GM12878 (cell line): ENCODE data around the gene KIZ. TPM values are rescaled to one million over a fixed set of nuclear protein-coding genes. Genes with fewer than 3 reads are reported as not detected.

Source experiments
- ATAC-seq: fragments of 200-7000 bp; cut with Tn5 transposase; 3 replicates; pipeline ENCODE4 v1.9.1; 2020; ENCODE audit warnings: mild to moderate bottlenecking, moderate library complexity
- BruUV-seq: library from RNA; stranded (reverse); fragments of 400-500 nt; replicated peaks from 2 replicates; lab custom pipeline; 2021; lab: Mats Ljungman, UMichigan
- CTCF ChIA-PET: fragments of 300-600 bp; sonication (Branson Sonifier 250); formaldehyde crosslinking; extraction: SDS; loops from one replicate; lab custom pipeline; 2021; ENCODE audit warnings: inconsistent platforms; lab: Yijun Ruan, JAX
- POLR2A ChIA-PET: fragments of 350-600 bp; formaldehyde crosslinking; extraction: SDS; loops from one replicate; lab custom pipeline; 2021; ENCODE audit warnings: inconsistent platforms; lab: Charles Lee
- RAD21 ChIA-PET: fragments of 300-600 bp; sonication (Branson Sonifier 250); formaldehyde crosslinking; loops from one replicate; lab custom pipeline; 2023; ENCODE audit warnings: antibody characterized with exemption; ENCODE audit not compliant: unreplicated experiment; lab: Charles Lee
- SMC1A ChIA-PET: fragments of 300-600 bp; sonication (Branson Sonifier 250); formaldehyde crosslinking; loops from one replicate; lab custom pipeline; 2023; ENCODE audit not compliant: unreplicated experiment, uncharacterized antibody; lab: Charles Lee
- DNase-seq: peaks from one replicate; pipeline ENCODE4 v3.0.0-alpha.2; 2011; ENCODE audit warnings: low read depth, low spot score
- FAIRE-seq: peaks from 3 replicates; lab custom pipeline; 2011; peaks lifted over from hg19 to GRCh38; lab: Jason Lieb, UNC
- H2AFZ ChIP-seq: 2 replicates; pipeline ENCODE4 v1.6.0; 2011; ENCODE audit warnings: low read depth, low read length, control low read depth; ENCODE audit not compliant: control insufficient read depth
- H3K27ac ChIP-seq: 2 replicates; pipeline ENCODE4 v1.5.1; 2011; ENCODE audit warnings: control low read depth; ENCODE audit not compliant: control insufficient read depth, insufficient read depth
- H3K27me3 ChIP-seq, 2 experiments: replicated peaks in 1 of 2; 2 replicates each; pipeline versions ENCODE4 v1.6.0 to v1.6.1; 2011; ENCODE audit warnings: low read length in 1 of 2; ENCODE audit not compliant: control insufficient read depth in 2 of 2, insufficient read depth in 2 of 2
- H3K36me3 ChIP-seq, 2 experiments: 2 replicates each; pipeline ENCODE4 v1.5.1; 2011; ENCODE audit warnings: low read length in 1 of 2; ENCODE audit not compliant: control insufficient read depth in 2 of 2, insufficient read depth in 2 of 2
- H3K4me1 ChIP-seq: 2 replicates; pipeline ENCODE4 v1.6.1; 2011; ENCODE audit warnings: mild to moderate bottlenecking, low read length, moderate library complexity, mixed read lengths; ENCODE audit not compliant: control insufficient read depth, insufficient read depth
- H3K4me2 ChIP-seq: 2 replicates; pipeline ENCODE4 v1.6.0; 2011; ENCODE audit warnings: control low read depth; ENCODE audit not compliant: control insufficient read depth, insufficient read depth
- H3K4me3 ChIP-seq: fragments of 200-600 bp; sonication (generic); 2 replicates; pipeline ENCODE4 v1.5.1; 2016
- H3K79me2 ChIP-seq: 2 replicates; pipeline ENCODE4 v1.6.0; 2011; ENCODE audit warnings: low read length; ENCODE audit not compliant: control insufficient read depth, insufficient read depth
- H3K9ac ChIP-seq: 2 replicates; pipeline ENCODE4 v1.8.0; 2011; ENCODE audit warnings: low read length, control low read depth, mixed read lengths; ENCODE audit not compliant: control insufficient read depth, insufficient read depth
- H3K9me3 ChIP-seq: replicated peaks from 3 replicates; pipeline ENCODE4 v1.5.1; 2011; ENCODE audit warnings: mild to moderate bottlenecking, low read length; ENCODE audit not compliant: control insufficient read depth, insufficient read depth
- H4K20me1 ChIP-seq: 2 replicates; pipeline ENCODE4 v1.6.0; 2011; ENCODE audit not compliant: control insufficient read depth, insufficient read depth
- CHD1 ChIP-seq: IDR thresholded peaks from 2 replicates; pipeline ENCODE4 v1.6.1; 2012; ENCODE audit warnings: low read depth, low read length, improper control_type of control experiment
- CHD2 ChIP-seq: IDR thresholded peaks from 2 replicates; pipeline ENCODE4 v1.6.1; 2011; ENCODE audit warnings: low read depth, low read length, improper control_type of control experiment, borderline replicate concordance
- DPF2 ChIP-seq: fragments of 450-650 bp; IDR thresholded peaks from 2 replicates; pipeline ENCODE4 v1.6.1; 2017; ENCODE audit warnings: mild to moderate bottlenecking
- GABPA ChIP-seq: IDR thresholded peaks from 2 replicates; pipeline ENCODE4 v1.6.1; 2014; ENCODE audit warnings: antibody characterized with exemption, low read depth, mild to moderate bottlenecking, inconsistent platforms
- IKZF2 ChIP-seq, 2 experiments: fragments of 450-650 bp; IDR thresholded peaks; 2 replicates each; pipeline ENCODE4 v1.6.1; 2017; ENCODE audit warnings: mild to moderate bottlenecking in 2 of 2, moderate library complexity in 2 of 2
- IRF4 ChIP-seq: IDR thresholded peaks from 2 replicates; pipeline ENCODE4 v1.6.1; 2011; ENCODE audit warnings: low read depth, low read length
- MTA3 ChIP-seq: IDR thresholded peaks from 2 replicates; pipeline ENCODE4 v1.6.1; 2012; ENCODE audit warnings: low read length, inconsistent platforms, borderline replicate concordance
- NFIC ChIP-seq: IDR thresholded peaks from 2 replicates; pipeline ENCODE4 v1.6.1; 2012; ENCODE audit warnings: low read depth, mild to moderate bottlenecking, inconsistent platforms, low read length, moderate library complexity
- RB1 ChIP-seq: fragments of 450-650 bp; formaldehyde crosslinking; IDR thresholded peaks from 2 replicates; pipeline ENCODE4 v1.6.1; 2017; ENCODE audit warnings: mild to moderate bottlenecking, borderline replicate concordance
- RELA ChIP-seq: fragments of 450-650 bp; IDR thresholded peaks from 2 replicates; pipeline ENCODE4 v1.8.0; 2014; ENCODE audit warnings: borderline replicate concordance; ENCODE audit not compliant: partially characterized antibody
- TARDBP ChIP-seq: IDR thresholded peaks from 2 replicates; pipeline ENCODE4 v1.6.1; 2016; ENCODE audit warnings: borderline replicate concordance
- TCF3 ChIP-seq: IDR thresholded peaks from 2 replicates; pipeline ENCODE4 v1.6.1; 2012; ENCODE audit warnings: low read depth, mild to moderate bottlenecking, low read length, borderline replicate concordance; ENCODE audit not compliant: insufficient read depth
- ZNF384 ChIP-seq: IDR thresholded peaks from 2 replicates; pipeline ENCODE4 v1.6.1; 2012; ENCODE audit warnings: low read depth, mild to moderate bottlenecking, low read length, improper control_type of control experiment, borderline replicate concordance
- WGBS: methylation state at CpG from one replicate; pipeline ENCODE4 v1.1.6; 2016; ENCODE audit warnings: low lambda C conversion rate; ENCODE audit not compliant: insufficient replicate concordance, insufficient coverage; ENCODE audit errors: missing lambda C conversion rate; 5-methylcytosine and 5-hydroxymethylcytosine counted together
- in situ Hi-C: fragments of 300-500 bp; cut with MboI; formaldehyde crosslinking; loops from 9 replicates; pipeline ENCODE4 v1.14.3; 2018; ENCODE audit warnings: mixed read lengths
- intact Hi-C: fragments of 100-400 bp; cut with micrococcal nuclease; formaldehyde crosslinking; loops from one replicate; pipeline ENCODE4 v1.14.2; 2022; ENCODE audit not compliant: unreplicated experiment
- polyA plus RNA-seq, 11 experiments: library from polyadenylated mRNA; depleted of rRNA in 4 of 11; unstranded in 6 of 11; stranded (reverse) in 5 of 11; fragments of >200 nt; fragmentation: Nextera tagmentation in 4 of 11; fragmentation: Illumina TruSeq in 1 of 11; extraction: Ambion mirVana in 4 of 11; extraction: Trizol in 1 of 11; gene quantifications; 1 replicate in 1 of 11; 2 replicates in 10 of 11; pipeline versions ENCODE4 v1.2.1 to v1.2.3, GENCODE V29; 2011 to 2016; ENCODE audit warnings: inconsistent platforms in 2 of 11, missing spikeins in 2 of 11, low read depth in 1 of 11
- total RNA-seq, 4 experiments: library from RNA; depleted of rRNA in 3 of 4; stranded (reverse); fragments of >200 nt in 3 of 4; fragmentation: Illumina TruSeq in 1 of 4; extraction: Trizol in 1 of 4; gene quantifications; 2 replicates each; pipeline versions ENCODE4 v1.2.1 to v1.2.3, GENCODE V29; 2013 to 2021
- TF ChIP-seq, protein P1 (sequence below): fragments of 450-650 bp; IDR thresholded peaks from 2 replicates; pipeline ENCODE4 v1.6.1; 2017; ENCODE audit warnings: antibody characterized with exemption, mild to moderate bottlenecking, moderate library complexity
- TF ChIP-seq, protein P2 (sequence below): IDR thresholded peaks from 2 replicates; pipeline ENCODE4 v1.6.1; 2012; ENCODE audit warnings: low read depth, low read length, improper control_type of control experiment

The KIZ gene
- total and polyA plus RNA-seq, 10 of the 15 experiments (the other 5 are each of a cell fraction or from before 2014, with no cell fraction given): 2.7 to 11.0 (median 7.3) TPM

DNA sequence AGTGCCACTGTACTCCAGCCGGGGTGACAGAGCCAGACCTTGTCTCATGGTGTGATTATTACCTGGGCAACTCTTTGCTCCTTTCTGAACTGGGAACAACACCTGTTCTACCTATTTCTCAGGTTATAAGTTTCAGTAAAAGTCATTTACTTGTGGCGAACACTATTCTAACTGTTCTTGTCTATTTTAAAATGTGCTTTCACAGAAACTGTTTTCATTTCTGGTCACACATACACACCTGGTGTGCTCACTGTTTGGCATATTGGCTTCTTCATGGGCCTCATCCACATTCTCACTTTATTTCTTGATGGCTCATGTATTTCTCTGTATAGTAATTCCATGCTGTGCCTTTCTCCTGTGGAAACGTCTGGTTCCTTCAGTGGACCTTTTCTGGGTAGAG is 146.8 kb downstream of the KIZ start:
- H3K4me3 ChIP-seq: peak overlapping the region; percentile 3; the same call in 1 of the 2 replicates
- in situ Hi-C loops: no loop called here
- FAIRE-seq (no peak), DNase-seq (no peak), ATAC-seq (no peak)
- no peaks in the 10 kb centered on the region for H4K20me1 ChIP-seq
- peak overlapping the region; percentile 45; the same call in 1 of the 2 replicates for H3K27ac ChIP-seq
- POLR2A ChIA-PET: no interaction called here
- peaks cover 27% of the 10 kb centered on the region for H3K4me1 ChIP-seq
- intact Hi-C loops: no loop called here
- no peaks in the 10 kb centered on the region for H3K79me2 ChIP-seq
- no peak overlapping the region for H3K9ac ChIP-seq
- CTCF ChIA-PET: interaction anchor here (0.7 to 1.3 kb wide), 3 partner anchors 36 to 225 kb away, joined by 3 to 4 read pairs (median 3); no protein-coding TSS in a partner anchor
- BruUV-seq: no TSS peak
- RAD21 ChIA-PET: no interaction called here
- TF ChIP-seq TCF3 (0 out of 2 replicates have a peak, but pooled peaks have one; percentile 25), IRF4 (0 out of 2 replicates have a peak, but pooled peaks have one; percentile 4), IKZF2 (IDR thresholded peaks at IDR 0.05) (no peak), ZNF384 (no peak), TARDBP (no peak), RELA (no peak), MTA3 (no peak), NFIC (peak; percentile 48; the same call in 1 of the 2 replicates), GABPA (no peak), RB1 (no peak), CHD1 (no peak), CHD2 (no peak), DPF2 (no peak)
- TF ChIP-seq, protein P1, sequence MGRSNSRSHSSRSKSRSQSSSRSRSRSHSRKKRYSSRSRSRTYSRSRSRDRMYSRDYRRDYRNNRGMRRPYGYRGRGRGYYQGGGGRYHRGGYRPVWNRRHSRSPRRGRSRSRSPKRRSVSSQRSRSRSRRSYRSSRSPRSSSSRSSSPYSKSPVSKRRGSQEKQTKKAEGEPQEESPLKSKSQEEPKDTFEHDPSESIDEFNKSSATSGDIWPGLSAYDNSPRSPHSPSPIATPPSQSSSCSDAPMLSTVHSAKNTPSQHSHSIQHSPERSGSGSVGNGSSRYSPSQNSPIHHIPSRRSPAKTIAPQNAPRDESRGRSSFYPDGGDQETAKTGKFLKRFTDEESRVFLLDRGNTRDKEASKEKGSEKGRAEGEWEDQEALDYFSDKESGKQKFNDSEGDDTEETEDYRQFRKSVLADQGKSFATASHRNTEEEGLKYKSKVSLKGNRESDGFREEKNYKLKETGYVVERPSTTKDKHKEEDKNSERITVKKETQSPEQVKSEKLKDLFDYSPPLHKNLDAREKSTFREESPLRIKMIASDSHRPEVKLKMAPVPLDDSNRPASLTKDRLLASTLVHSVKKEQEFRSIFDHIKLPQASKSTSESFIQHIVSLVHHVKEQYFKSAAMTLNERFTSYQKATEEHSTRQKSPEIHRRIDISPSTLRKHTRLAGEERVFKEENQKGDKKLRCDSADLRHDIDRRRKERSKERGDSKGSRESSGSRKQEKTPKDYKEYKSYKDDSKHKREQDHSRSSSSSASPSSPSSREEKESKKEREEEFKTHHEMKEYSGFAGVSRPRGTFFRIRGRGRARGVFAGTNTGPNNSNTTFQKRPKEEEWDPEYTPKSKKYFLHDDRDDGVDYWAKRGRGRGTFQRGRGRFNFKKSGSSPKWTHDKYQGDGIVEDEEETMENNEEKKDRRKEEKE: no peak
- TF ChIP-seq, protein P2, sequence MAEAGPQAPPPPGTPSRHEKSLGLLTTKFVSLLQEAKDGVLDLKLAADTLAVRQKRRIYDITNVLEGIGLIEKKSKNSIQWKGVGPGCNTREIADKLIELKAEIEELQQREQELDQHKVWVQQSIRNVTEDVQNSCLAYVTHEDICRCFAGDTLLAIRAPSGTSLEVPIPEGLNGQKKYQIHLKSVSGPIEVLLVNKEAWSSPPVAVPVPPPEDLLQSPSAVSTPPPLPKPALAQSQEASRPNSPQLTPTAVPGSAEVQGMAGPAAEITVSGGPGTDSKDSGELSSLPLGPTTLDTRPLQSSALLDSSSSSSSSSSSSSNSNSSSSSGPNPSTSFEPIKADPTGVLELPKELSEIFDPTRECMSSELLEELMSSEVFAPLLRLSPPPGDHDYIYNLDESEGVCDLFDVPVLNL: no peak
- peak overlapping the region; percentile 76 for H3K4me2 ChIP-seq
- H2AFZ ChIP-seq: no peak overlapping the region
- 31% methylated on average over 3 of the region's 3 CpGs for WGBS
- H3K27me3 ChIP-seq: no peaks in the 10 kb centered on the region
- SMC1A ChIA-PET: no interaction called here
- peaks cover 1% of the 10 kb centered on the region; the same call in 1 of the 3 replicates for H3K9me3 ChIP-seq
- H3K36me3 ChIP-seq: no peaks in the 10 kb centered on the region
